ENCODE data around the gene KRT20. TPM values are rescaled to one million over a fixed set of nuclear protein-coding genes. Genes with fewer than 3 reads are reported as not detected.
A peak's percentile ranks its signal among the peaks of the same experiment; 100 is the strongest.

Gene KRT20
- total and polyA plus RNA-seq, 2 of the 13 experiments (the other 11 are each of a cell fraction or from before 2014, with no cell fraction given), result 0.13 to 0.20 TPM

- TF ChIP-seq ZNF383 (CRISPR knock-in tag; IDR thresholded peaks at IDR 0.05; ENCODE audit: borderline replicate concordance) (no peak), IKZF4 (CRISPR knock-in tag; IDR thresholded peaks at IDR 0.05; ENCODE audit: borderline replicate concordance, low read depth, not compliant biosample characterization) (no peak), KLF16 (CRISPR knock-in tag; IDR thresholded peaks at IDR 0.05) (no peak), CHD4 (IDR thresholded peaks at IDR 0.05; ENCODE audit: borderline replicate concordance, low read length) (no peak), HOXA9 (CRISPR knock-in tag; IDR thresholded peaks at IDR 0.05; ENCODE audit: borderline replicate concordance) (no peak), ZNF572 (CRISPR knock-in tag; IDR thresholded peaks at IDR 0.05) (no peak), ZNF510 (CRISPR knock-in tag; IDR thresholded peaks at IDR 0.05; ENCODE audit: low read depth) (no peak), ZNF672 (CRISPR knock-in tag; IDR thresholded peaks at IDR 0.05) (no peak), PRDM4 (CRISPR knock-in tag; IDR thresholded peaks at IDR 0.05; ENCODE audit: borderline replicate concordance) (no peak), TFAP4 (IDR thresholded peaks at IDR 0.05; ENCODE audit: borderline replicate concordance, low read depth) (no peak), CEBPG (CRISPR knock-in tag; IDR thresholded peaks at IDR 0.05) (no peak), SNAI1 (CRISPR knock-in tag; IDR thresholded peaks at IDR 0.05; ENCODE audit: borderline replicate concordance) (no peak), MAFG (CRISPR knock-in tag; IDR thresholded peaks at IDR 0.05) (no peak), RARG (CRISPR knock-in tag; IDR thresholded peaks at IDR 0.05; ENCODE audit: low read depth) (no peak), EED (CRISPR knock-in tag; IDR thresholded peaks at IDR 0.05) (no peak)
- H3K27ac ChIP-seq (ENCODE audit: extremely low read length, insufficient read depth, low read length), result no peak overlapping the region
- ChIA-PET POLR2A (interaction anchor here (1.0 to 1.6 kb wide), 3 partner anchors 25 to 149 kb away, joined by 3 read pairs; no protein-coding TSS in a partner anchor), CTCF (ENCODE audit: low intra/inter-chr PET ratio, low total read pairs) (interaction anchor here (1.8 to 3.3 kb wide), 5 partner anchors 412 to 737 kb away, joined by 3 to 32 read pairs (median 13); no protein-coding TSS in a partner anchor)
- ATAC-seq (no peak), DNase-seq (ENCODE audit: low spot score) (no peak), FAIRE-seq (peak; percentile 34)
- H3K4me1 ChIP-seq (ENCODE audit: insufficient read depth, low read length), result peaks cover 34% of the 10 kb centered on the region
- no peak overlapping the region for H2AFZ ChIP-seq (ENCODE audit: low read length)
- intact Hi-C loops (cut with micrococcal nuclease; ENCODE audit: unreplicated experiment) (no loop called here), in situ Hi-C loops (cut with HindIII; ENCODE audit: extremely low pct_ligation_motif_present, low pct_unique_long_range_greater_than_20kb) (loop anchor here (5.0 kb wide), 1 partner anchor 92 kb away; no protein-coding TSS in a partner anchor)
- H3K36me3 ChIP-seq (replicated peaks in 1 of 2; ENCODE audit: control insufficient read depth in 1 of 2, insufficient read depth in 2 of 2, low read length in 2 of 2), result no peaks in the 10 kb centered on the region
- no peaks in the 10 kb centered on the region for H3K27me3 ChIP-seq (ENCODE audit: control insufficient read depth in 1 of 2, insufficient read depth in 2 of 2, low read length in 2 of 2)
- H3K9me3 ChIP-seq (ENCODE audit: low read length), result no peaks in the 10 kb centered on the region
- WGBS (ENCODE audit: low lambda C conversion rate), result 95% methylated on average over 3 of the region's 3 CpGs
- no peak overlapping the region for H3K4me2 ChIP-seq (ENCODE audit: low read depth, low read length)
- no peak overlapping the region for H3K4me3 ChIP-seq (replicated peaks in 1 of 3; ENCODE audit: insufficient read depth in 1 of 3, low read depth in 2 of 3, low read length in 3 of 3)
- no peaks in the 10 kb centered on the region for H3K79me2 ChIP-seq (ENCODE audit: insufficient read depth, low read length)
- H3K9ac ChIP-seq (ENCODE audit: insufficient read depth, low read depth, low read length), result no peak overlapping the region
- BruUV-seq (replicated peaks), result no TSS peak
- H4K20me1 ChIP-seq (ENCODE audit: insufficient read depth, low read length), result no peaks in the 10 kb centered on the region
Measured at GRCh38 chr17:40910441-40910841, 25.4 kb upstream of the KRT20 start.

Data from HepG2 (cell line).